ENCODE measurements around the gene PDSS2. TPM values are rescaled to one million over a fixed set of nuclear protein-coding genes. Genes with fewer than 3 reads are reported as not detected.

PDSS2 gene
- polyA plus RNA-seq, 1 donor (not counting 4 experiments of a cell fraction or from before 2014, with no cell fraction given): 12.5 TPM

- H4K20me1 ChIP-seq (ENCODE audit: control insufficient read depth, extremely low read depth, insufficient read depth, low read length): no peaks in the 10 kb centered on the region
- no peak for DNase-seq (ENCODE audit: low read depth, low spot score)
- H3K9ac ChIP-seq (ENCODE audit: control insufficient read depth, extremely low read depth, insufficient read depth, low read length): no peak overlapping the region
- no peak for FAIRE-seq
- no peaks in the 10 kb centered on the region for H3K27me3 ChIP-seq (ENCODE audit: control insufficient read depth, extremely low read depth, insufficient read depth, low read length)
- H2AFZ ChIP-seq (ENCODE audit: control insufficient read depth, low read length): no peak overlapping the region
- H3K4me2 ChIP-seq (ENCODE audit: control insufficient read depth, extremely low read depth, insufficient read depth, low read depth, low read length): no peak overlapping the region
- TF ChIP-seq EZH2 (IDR thresholded peaks at IDR 0.05; ENCODE audit: low read length) (no peak), CTCF (optimal IDR thresholded peaks at IDR 0.05 in 1 of 3, IDR thresholded peaks at IDR 0.05 in 1 of 3, conservative IDR thresholded peaks at IDR 0.05 in 1 of 3; ENCODE audit: extremely low read depth in 1 of 3, insufficient read depth in 2 of 3, low read length in 3 of 3) (no peak)
- H3K9me1 ChIP-seq (ENCODE audit: control insufficient read depth, extremely low read depth, insufficient read depth, low read length): no peaks in the 10 kb centered on the region
- peaks cover 9% of the 10 kb centered on the region for H3K4me1 ChIP-seq (ENCODE audit: control insufficient read depth, extremely low read depth, insufficient read depth, low read length)
- no peaks in the 10 kb centered on the region for H3K9me3 ChIP-seq (ENCODE audit: control insufficient read depth, low read depth, low read length)
- no peaks in the 10 kb centered on the region for H3K36me3 ChIP-seq (ENCODE audit: control insufficient read depth in 2 of 2, extremely low read depth in 1 of 2, insufficient read depth in 2 of 2, low read length in 2 of 2)
- H3K79me2 ChIP-seq (ENCODE audit: control insufficient read depth, insufficient read depth, low read length): no peaks in the 10 kb centered on the region
- no peak overlapping the region for H3K4me3 ChIP-seq (ENCODE audit: control insufficient read depth in 2 of 3, extremely low read depth in 1 of 3, insufficient read depth in 2 of 3, low read depth in 1 of 3, low read length in 3 of 3)
- dilution Hi-C loops (cut with MboI; ENCODE audit: extremely low pct_ligation_motif_present, low sequenced_read_pairs): no loop called here
- no peak overlapping the region for H3K27ac ChIP-seq (ENCODE audit: control insufficient read depth, insufficient read depth, low read length)
These were observed 223.9 kb downstream of the PDSS2 start for GRCh38 chr6:107235511-107235910.

GRCh38 chr6:107235007-107235406, 224.4 kb downstream of the PDSS2 start:
- FAIRE-seq (no peak), DNase-seq (ENCODE audit: low read depth, low spot score) (no peak)
- Histone ChIP-seq H4K20me1 (ENCODE audit: control insufficient read depth, extremely low read depth, insufficient read depth, low read length) (no peaks in the 10 kb centered on the region), H3K36me3 (ENCODE audit: control insufficient read depth in 2 of 2, extremely low read depth in 1 of 2, insufficient read depth in 2 of 2, low read length in 2 of 2) (no peaks in the 10 kb centered on the region), H2AFZ (ENCODE audit: control insufficient read depth, low read length) (no peak overlapping the region), H3K4me2 (ENCODE audit: control insufficient read depth, extremely low read depth, insufficient read depth, low read depth, low read length) (no peak overlapping the region), H3K9ac (ENCODE audit: control insufficient read depth, extremely low read depth, insufficient read depth, low read length) (no peak overlapping the region), H3K9me3 (ENCODE audit: control insufficient read depth, low read depth, low read length) (no peaks in the 10 kb centered on the region), H3K4me1 (ENCODE audit: control insufficient read depth, extremely low read depth, insufficient read depth, low read length) (peaks cover 12% of the 10 kb centered on the region), H3K79me2 (ENCODE audit: control insufficient read depth, insufficient read depth, low read length) (no peaks in the 10 kb centered on the region), H3K4me3 (ENCODE audit: control insufficient read depth in 2 of 3, extremely low read depth in 1 of 3, insufficient read depth in 2 of 3, low read depth in 1 of 3, low read length in 3 of 3) (no peak overlapping the region), H3K27ac (ENCODE audit: control insufficient read depth, insufficient read depth, low read length) (no peak overlapping the region), H3K9me1 (ENCODE audit: control insufficient read depth, extremely low read depth, insufficient read depth, low read length) (no peaks in the 10 kb centered on the region), H3K27me3 (ENCODE audit: control insufficient read depth, extremely low read depth, insufficient read depth, low read length) (no peaks in the 10 kb centered on the region)
- dilution Hi-C loops (cut with MboI; ENCODE audit: extremely low pct_ligation_motif_present, low sequenced_read_pairs): no loop called here
- TF ChIP-seq EZH2 (IDR thresholded peaks at IDR 0.05; ENCODE audit: low read length) (no peak), CTCF (optimal IDR thresholded peaks at IDR 0.05 in 1 of 3, IDR thresholded peaks at IDR 0.05 in 1 of 3, conservative IDR thresholded peaks at IDR 0.05 in 1 of 3; ENCODE audit: extremely low read depth in 1 of 3, insufficient read depth in 2 of 3, low read length in 3 of 3) (no peak)

Measured in keratinocyte (primary cell).